H9 (cell line): ENCODE data around the gene CDH16. TPM values are rescaled to one million over a fixed set of nuclear protein-coding genes. Genes with fewer than 3 reads are reported as not detected.

Experiments
- DNase-seq: peaks from one replicate; pipeline ENCODE4 v3.0.0-alpha.2; 2017
- H2AFZ ChIP-seq: one replicate; pipeline ENCODE4 v1.6.1; 2013; ENCODE audit warnings: mild to moderate bottlenecking, low read length, control low read depth, moderate library complexity
- H2AK5ac ChIP-seq: 2 replicates; pipeline ENCODE4 v1.6.1; 2013; ENCODE audit warnings: low read length, control low read depth, mixed read lengths; ENCODE audit not compliant: insufficient read length
- H2BK120ac ChIP-seq: one replicate; pipeline ENCODE4 v1.6.1; 2013; ENCODE audit warnings: low read depth, mild to moderate bottlenecking, low read length, control low read depth, inconsistent platforms; ENCODE audit not compliant: poor library complexity, severe bottlenecking
- H2BK12ac ChIP-seq: 2 replicates; pipeline ENCODE4 v1.6.1; 2013; ENCODE audit warnings: low read length, control low read depth, mixed read lengths, low read depth; ENCODE audit not compliant: insufficient read length
- H2BK15ac ChIP-seq: 2 replicates; pipeline ENCODE4 v1.6.1; 2013; ENCODE audit warnings: low read depth, low read length, control low read depth
- H2BK20ac ChIP-seq: one replicate; pipeline ENCODE4 v1.6.1; 2013; ENCODE audit warnings: low read depth, mild to moderate bottlenecking, low read length, control low read depth, inconsistent platforms; ENCODE audit not compliant: poor library complexity, severe bottlenecking
- H2BK5ac ChIP-seq: 2 replicates; pipeline ENCODE4 v1.6.1; 2013; ENCODE audit warnings: low read length, control low read depth, mixed read lengths; ENCODE audit not compliant: insufficient read length
- H3K14ac ChIP-seq: 2 replicates; pipeline ENCODE4 v1.6.1; 2013; ENCODE audit warnings: low read length, control low read depth; ENCODE audit not compliant: insufficient read depth
- H3K18ac ChIP-seq: 2 replicates; pipeline ENCODE4 v1.6.1; 2013; ENCODE audit warnings: low read depth, mild to moderate bottlenecking, mixed read lengths, low read length, control low read depth; ENCODE audit not compliant: insufficient read length
- H3K23ac ChIP-seq: 2 replicates; pipeline ENCODE4 v1.6.1; 2013; ENCODE audit warnings: low read length, control low read depth, mixed read lengths, low read depth; ENCODE audit not compliant: insufficient read length
- H3K23me2 ChIP-seq: 2 replicates; pipeline ENCODE4 v1.6.1; 2013; ENCODE audit warnings: low read depth, mild to moderate bottlenecking, mixed read lengths, low read length, control low read depth; ENCODE audit not compliant: insufficient read length, poor library complexity, severe bottlenecking
- H3K27ac ChIP-seq: 2 replicates; pipeline ENCODE4 v1.5.1; 2013; ENCODE audit warnings: low read length, control low read depth, mixed read lengths, low read depth; ENCODE audit not compliant: insufficient read length
- H3K27me3 ChIP-seq: 2 replicates; pipeline ENCODE4 v1.6.1; 2013; ENCODE audit warnings: low read length, control low read depth, inconsistent platforms; ENCODE audit not compliant: insufficient read depth
- H3K4ac ChIP-seq: 2 replicates; pipeline ENCODE4 v1.6.1; 2013; ENCODE audit warnings: low read depth, mild to moderate bottlenecking, control low read depth, inconsistent platforms, low read length, moderate library complexity
- H3K4me1 ChIP-seq: 2 replicates; pipeline ENCODE4 v1.6.1; 2013; ENCODE audit warnings: low read length, control low read depth, inconsistent platforms; ENCODE audit not compliant: insufficient read depth
- H3K4me2 ChIP-seq: 2 replicates; pipeline ENCODE4 v1.6.1; 2013; ENCODE audit warnings: low read length, control low read depth, mixed read lengths; ENCODE audit not compliant: insufficient read length, insufficient read depth
- H3K56ac ChIP-seq: 2 replicates; pipeline ENCODE4 v1.6.1; 2013; ENCODE audit warnings: low read depth, mild to moderate bottlenecking, mixed read lengths, low read length, control low read depth; ENCODE audit not compliant: insufficient read length
- H3K79me1 ChIP-seq: 2 replicates; pipeline ENCODE4 v1.6.1; 2013; ENCODE audit warnings: low read depth, mild to moderate bottlenecking, moderate library complexity, low read length, control low read depth, inconsistent platforms; ENCODE audit not compliant: insufficient read depth, poor library complexity, severe bottlenecking
- H3K79me2 ChIP-seq: 2 replicates; pipeline ENCODE4 v1.6.1; 2013; ENCODE audit warnings: low read length, control low read depth, inconsistent platforms; ENCODE audit not compliant: insufficient read depth
- H3K9ac ChIP-seq: 2 replicates; pipeline ENCODE4 v1.6.1; 2013; ENCODE audit warnings: low read length, control low read depth, mixed read lengths; ENCODE audit not compliant: insufficient read length; ENCODE audit errors: extremely low read depth
- H3K9me3 ChIP-seq: one replicate; pipeline ENCODE4 v1.6.1; 2013; ENCODE audit warnings: low read depth, low read length, inconsistent platforms; ENCODE audit not compliant: control insufficient read depth
- H3T11ph ChIP-seq: one replicate; pipeline ENCODE4 v1.6.1; 2013; ENCODE audit warnings: mild to moderate bottlenecking, low read length, control low read depth, inconsistent platforms
- H4K20me1 ChIP-seq: one replicate; pipeline ENCODE4 v1.6.1; 2013; ENCODE audit not compliant: control insufficient read depth, insufficient read length, insufficient read depth
- H4K5ac ChIP-seq: 2 replicates; pipeline ENCODE4 v1.6.1; 2013; ENCODE audit warnings: low read depth, mild to moderate bottlenecking, mixed read lengths, low read length, control low read depth; ENCODE audit not compliant: insufficient read length
- H4K8ac ChIP-seq: replicated peaks from 2 replicates; pipeline ENCODE4 v1.6.1; 2013; ENCODE audit warnings: low read length, control low read depth, mixed read lengths, low read depth; ENCODE audit not compliant: insufficient read length
- H4K91ac ChIP-seq: 2 replicates; pipeline ENCODE4 v1.6.1; 2013; ENCODE audit warnings: low read depth, mild to moderate bottlenecking, moderate library complexity, mixed read lengths, low read length, control low read depth; ENCODE audit not compliant: insufficient read length
- H3K27ac Mint-ChIP-seq, 3 experiments: 2 replicates in 2 of 3; 3 replicates in 1 of 3; pipeline ENCODE4 v1.8.0; 2020 to 2021; ENCODE audit warnings: mixed read lengths in 3 of 3, mild to moderate bottlenecking in 1 of 3, moderate library complexity in 1 of 3
- H3K27me3 Mint-ChIP-seq: 2 replicates; pipeline ENCODE4 v1.8.0; 2021; ENCODE audit warnings: low read depth, mild to moderate bottlenecking, moderate library complexity, mixed read lengths
- H3K36me3 Mint-ChIP-seq, 3 experiments: 2 replicates in 2 of 3; 3 replicates in 1 of 3; pipeline ENCODE4 v1.8.0; 2020 to 2021; ENCODE audit warnings: low read depth in 3 of 3, mixed read lengths in 3 of 3; ENCODE audit not compliant: insufficient read depth in 1 of 3
- H3K4me1 Mint-ChIP-seq, 2 experiments: 2 replicates each; pipeline ENCODE4 v1.8.0; 2020; ENCODE audit warnings: mixed read lengths in 2 of 2
- H3K4me3 Mint-ChIP-seq, 2 experiments: 2 replicates in 1 of 2; 3 replicates in 1 of 2; pipeline ENCODE4 v1.8.0; 2020 to 2021; ENCODE audit warnings: mild to moderate bottlenecking in 2 of 2, mixed read lengths in 2 of 2, moderate library complexity in 1 of 2
- H3K9me3 Mint-ChIP-seq, 2 experiments: 2 replicates in 1 of 2; 3 replicates in 1 of 2; pipeline ENCODE4 v1.8.0; 2020; ENCODE audit warnings: mild to moderate bottlenecking in 2 of 2, mixed read lengths in 2 of 2, moderate library complexity in 1 of 2
- WGBS: extraction: QIAGEN DNeasy Blood & Tissue Kit; methylation state at CpG from one replicate; pipeline ENCODE4 v1.1.7; 2013; ENCODE audit warnings: missing lambda C conversion rate, low lambda C conversion rate, mixed read lengths; ENCODE audit not compliant: insufficient read length; ENCODE audit errors: extremely low coverage; 5-methylcytosine and 5-hydroxymethylcytosine counted together
- total RNA-seq: library from RNA; stranded (reverse); gene quantifications from 2 replicates; pipeline ENCODE4 v1.2.1, GENCODE V29; 2021
- TF ChIP-seq, protein P1 (sequence below): fragments of 200-600 bp; sonication (generic); conservative IDR thresholded peaks from 3 replicates; pipeline ENCODE4 v1.8.0; 2021; ENCODE audit warnings: antibody characterized with exemption, mild to moderate bottlenecking

CDH16 gene
- total RNA-seq, 1 experiment from 2014 or later: not detected

DNA sequence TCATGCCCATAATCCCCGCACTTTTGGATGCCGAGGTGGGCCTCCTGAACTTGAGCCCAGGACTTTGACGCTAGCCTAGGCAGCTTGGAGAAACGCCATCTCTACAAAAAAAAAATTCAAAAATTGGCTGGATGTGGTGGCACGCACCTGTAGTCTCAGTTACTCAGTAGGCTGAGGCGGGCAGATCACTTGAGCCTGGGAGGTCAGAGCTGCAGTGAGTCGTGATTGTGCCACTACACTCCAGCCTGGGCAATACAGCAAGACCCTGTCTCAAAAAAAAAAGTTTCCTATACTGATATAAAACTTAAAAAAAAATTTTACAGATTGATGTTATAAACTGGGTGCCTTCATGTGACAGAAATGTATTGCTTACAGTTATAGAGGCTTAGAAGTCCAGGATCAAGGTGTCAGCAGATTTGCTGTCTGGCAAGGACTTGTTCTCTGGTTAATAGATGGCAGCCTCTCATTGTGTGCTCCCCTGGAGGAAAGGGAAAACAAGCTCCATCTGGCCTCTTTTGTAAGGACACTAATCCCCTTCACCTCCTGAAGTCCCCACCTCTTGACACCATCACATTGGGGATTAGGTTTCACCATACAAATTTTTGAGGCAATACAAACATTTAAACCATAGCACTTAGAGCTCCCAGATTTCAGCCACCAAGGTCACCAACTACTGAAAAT, 33.9 kb upstream of the CDH16 start:
- Histone ChIP-seq H2AFZ (no peak overlapping the region), H2BK120ac (no peak overlapping the region), H4K5ac (no peak overlapping the region), H4K20me1 (no peaks in the 10 kb centered on the region), H3K18ac (no peak overlapping the region), H3K23ac (no peak overlapping the region), H2BK15ac (no peak overlapping the region), H3K4ac (no peak overlapping the region), H3K56ac (no peak overlapping the region), H2BK12ac (no peak overlapping the region), H3K79me1 (no peaks in the 10 kb centered on the region), H3K79me2 (no peaks in the 10 kb centered on the region), H2BK20ac (no peak overlapping the region), H3K4me2 (no peak overlapping the region), H4K91ac (no peak overlapping the region), H4K8ac (no peak overlapping the region), H3T11ph (no peak overlapping the region), H3K27ac (no peak overlapping the region), H3K9me3 (no peaks in the 10 kb centered on the region), H2AK5ac (no peak overlapping the region), H3K9ac (no peak overlapping the region), H2BK5ac (no peak overlapping the region), H3K27me3 (peaks cover 14% of the 10 kb centered on the region; the same call in 1 of the 2 replicates), H3K23me2 (no peaks in the 10 kb centered on the region), H3K14ac (no peak overlapping the region), H3K4me1 (no peaks in the 10 kb centered on the region)
- no peak for DNase-seq
- H3K4me3 Mint-ChIP-seq: no peak overlapping the region
- no CpG with 5 or more reads among the region's 7 CpGs for WGBS
- peaks cover 8% of the 10 kb centered on the region for H3K27me3 Mint-ChIP-seq
- no peak overlapping the region for H3K27ac Mint-ChIP-seq
- TF ChIP-seq, protein P1, sequence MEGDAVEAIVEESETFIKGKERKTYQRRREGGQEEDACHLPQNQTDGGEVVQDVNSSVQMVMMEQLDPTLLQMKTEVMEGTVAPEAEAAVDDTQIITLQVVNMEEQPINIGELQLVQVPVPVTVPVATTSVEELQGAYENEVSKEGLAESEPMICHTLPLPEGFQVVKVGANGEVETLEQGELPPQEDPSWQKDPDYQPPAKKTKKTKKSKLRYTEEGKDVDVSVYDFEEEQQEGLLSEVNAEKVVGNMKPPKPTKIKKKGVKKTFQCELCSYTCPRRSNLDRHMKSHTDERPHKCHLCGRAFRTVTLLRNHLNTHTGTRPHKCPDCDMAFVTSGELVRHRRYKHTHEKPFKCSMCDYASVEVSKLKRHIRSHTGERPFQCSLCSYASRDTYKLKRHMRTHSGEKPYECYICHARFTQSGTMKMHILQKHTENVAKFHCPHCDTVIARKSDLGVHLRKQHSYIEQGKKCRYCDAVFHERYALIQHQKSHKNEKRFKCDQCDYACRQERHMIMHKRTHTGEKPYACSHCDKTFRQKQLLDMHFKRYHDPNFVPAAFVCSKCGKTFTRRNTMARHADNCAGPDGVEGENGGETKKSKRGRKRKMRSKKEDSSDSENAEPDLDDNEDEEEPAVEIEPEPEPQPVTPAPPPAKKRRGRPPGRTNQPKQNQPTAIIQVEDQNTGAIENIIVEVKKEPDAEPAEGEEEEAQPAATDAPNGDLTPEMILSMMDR: no peak
- peaks cover 6 to 8% of the 10 kb centered on the region in 2 experiments; a peak in 3 of 5 replicates for H3K9me3 Mint-ChIP-seq
- H3K4me1 Mint-ChIP-seq: peaks cover 9 to 11% of the 10 kb centered on the region in 2 experiments
- peaks cover 0 to 8% (median 6%) of the 10 kb centered on the region in 3 experiments; a peak in 4 of 7 replicates for H3K36me3 Mint-ChIP-seq
